Calu3 (cell line): ENCODE results near the gene MUS81. TPM values are rescaled to one million over a fixed set of nuclear protein-coding genes. Genes with fewer than 3 reads are reported as not detected.

Experiments used
- BruUV-seq: library from RNA; stranded (reverse); fragments of 400-500 nt; replicated peaks from 2 replicates; lab custom pipeline; 2021; lab: Mats Ljungman, UMichigan
- CTCF ChIA-PET: fragments of 300-600 bp; sonication (Branson Sonifier 250); formaldehyde crosslinking; loops from one replicate; lab custom pipeline; 2022; ENCODE audit warnings: antibody characterized with exemption; lab: Charles Lee
- DNase-seq: peaks from one replicate; pipeline ENCODE4 v3.0.0; 2022
- H3K27ac Mint-ChIP-seq: one replicate; pipeline ENCODE4 v1.8.0; 2022; ENCODE audit warnings: mixed read lengths; ENCODE audit not compliant: unreplicated experiment
- H3K27me3 Mint-ChIP-seq: one replicate; pipeline ENCODE4 v1.8.0; 2022; ENCODE audit warnings: mixed read lengths; ENCODE audit not compliant: unreplicated experiment
- H3K36me3 Mint-ChIP-seq: one replicate; pipeline ENCODE4 v1.8.0; 2022; ENCODE audit warnings: mild to moderate bottlenecking, moderate library complexity, mixed read lengths; ENCODE audit not compliant: insufficient read depth, unreplicated experiment
- H3K4me1 Mint-ChIP-seq: one replicate; pipeline ENCODE4 v1.8.0; 2022; ENCODE audit warnings: mild to moderate bottlenecking, low read depth, mixed read lengths; ENCODE audit not compliant: unreplicated experiment
- H3K4me3 Mint-ChIP-seq: one replicate; pipeline ENCODE4 v1.8.0; 2022; ENCODE audit warnings: mild to moderate bottlenecking, low read depth, moderate library complexity, mixed read lengths; ENCODE audit not compliant: unreplicated experiment
- H3K9me3 Mint-ChIP-seq: one replicate; pipeline ENCODE4 v1.8.0; 2022; ENCODE audit warnings: low read depth, mixed read lengths; ENCODE audit not compliant: unreplicated experiment
- CTCF ChIP-seq: fragments of 200-600 bp; IDR thresholded peaks from one replicate; pipeline ENCODE4 v1.8.0; 2022; ENCODE audit warnings: antibody characterized with exemption; ENCODE audit not compliant: unreplicated experiment
- intact Hi-C: fragments of 100-400 bp; cut with micrococcal nuclease; formaldehyde crosslinking; loops from one replicate; pipeline ENCODE4 v1.10.0; 2022; ENCODE audit not compliant: unreplicated experiment
- total RNA-seq: library from RNA; stranded (reverse); gene quantifications from 2 replicates; pipeline ENCODE4 v1.2.3, GENCODE V29; 2022

The MUS81 gene
- total RNA-seq, 1 experiment from 2014 or later: 67.6 TPM

- H3K36me3 Mint-ChIP-seq: peaks cover 50% of the 10 kb centered on the region
- H3K27ac Mint-ChIP-seq: no peak overlapping the region
Measured at GRCh38 chr11:65883786-65884715, 23.8 kb downstream of the MUS81 start.

GRCh38 chr11:65884716-65885092 lies 24.5 kb downstream of the MUS81 start:
- TF ChIP-seq CTCF: peak; percentile 94
- H3K27me3 Mint-ChIP-seq: no peaks in the 10 kb centered on the region
- CTCF ChIA-PET: interaction anchor here (0.6 to 2.6 kb wide), 19 partner anchors 11 to 196 kb away, joined by 3 to 14 read pairs (median 4); partner anchors contain the start of genes CST6, KAT5 and MUS81
- H3K4me1 Mint-ChIP-seq: peaks cover 29% of the 10 kb centered on the region
- H3K9me3 Mint-ChIP-seq: no peaks in the 10 kb centered on the region
- BruUV-seq: no TSS peak
- DNase-seq: peak; percentile 86
- intact Hi-C loops: loop anchor here (10.0 kb wide), 1 partner anchor 100 kb away; no protein-coding TSS in a partner anchor
- no peak overlapping the region for H3K4me3 Mint-ChIP-seq
- peaks cover 57% of the 10 kb centered on the region for H3K36me3 Mint-ChIP-seq
- no peak overlapping the region for H3K27ac Mint-ChIP-seq

More at GRCh38 chr11:65883786-65884715, 23.8 kb downstream of the MUS81 start:
- H3K9me3 Mint-ChIP-seq: no peaks in the 10 kb centered on the region
- no peak overlapping the region for H3K4me3 Mint-ChIP-seq
- CTCF ChIA-PET: interaction anchor here (0.6 to 2.6 kb wide), 17 partner anchors 10 to 195 kb away, joined by 3 to 14 read pairs (median 4); partner anchors contain the start of genes CST6, KAT5 and MUS81
- intact Hi-C loops: loop anchor here (10.0 kb wide), 1 partner anchor 101 kb away; no protein-coding TSS in a partner anchor
- no peak for TF ChIP-seq CTCF
- peaks cover 22% of the 10 kb centered on the region for H3K4me1 Mint-ChIP-seq
- no peaks in the 10 kb centered on the region for H3K27me3 Mint-ChIP-seq
- no TSS peak for BruUV-seq
- DNase-seq: no peak

GRCh38 chr11:65885231-65885630 lies 25.0 kb downstream of the MUS81 start:
- Mint-ChIP-seq H3K4me3 (no peak overlapping the region), H3K36me3 (peaks cover 62% of the 10 kb centered on the region), H3K9me3 (no peaks in the 10 kb centered on the region), H3K27me3 (no peaks in the 10 kb centered on the region), H3K27ac (no peak overlapping the region), H3K4me1 (peaks cover 34% of the 10 kb centered on the region)
- no peak for TF ChIP-seq CTCF
- CTCF ChIA-PET: interaction anchor here (1.0 to 2.6 kb wide), 14 partner anchors 11 to 180 kb away, joined by 3 to 14 read pairs (median 6); partner anchors contain the start of genes CST6, KAT5 and MUS81
- DNase-seq: no peak
- no TSS peak for BruUV-seq
- intact Hi-C loops: loop anchor here (10.0 kb wide), 1 partner anchor 100 kb away; no protein-coding TSS in a partner anchor

- Mint-ChIP-seq H3K36me3 (peaks cover 67% of the 10 kb centered on the region), H3K4me3 (no peak overlapping the region), H3K4me1 (peaks cover 36% of the 10 kb centered on the region), H3K27ac (no peak overlapping the region), H3K9me3 (no peaks in the 10 kb centered on the region), H3K27me3 (no peaks in the 10 kb centered on the region)
- intact Hi-C loops: loop anchor here (10.0 kb wide), 1 partner anchor 99 kb away; no protein-coding TSS in a partner anchor
- no peak for DNase-seq
- TF ChIP-seq CTCF: no peak
- CTCF ChIA-PET: interaction anchor here (1.3 to 2.6 kb wide), 6 partner anchors 15 to 174 kb away, joined by 3 to 14 read pairs (median 8); partner anchors contain the start of genes KAT5 and MUS81
- no TSS peak for BruUV-seq
Measured at GRCh38 chr11:65885808-65886536, 25.7 kb downstream of the MUS81 start.
